Endodermal cell (in vitro differentiated cells): ENCODE measurements around the gene OR2T2. TPM values are rescaled to one million over a fixed set of nuclear protein-coding genes. Genes with fewer than 3 reads are reported as not detected.
A peak's percentile ranks its signal among the peaks of the same experiment; 100 is the strongest.

Source experiments
- DNase-seq: peaks from one replicate; pipeline ENCODE4 v3.0.0-alpha.2; 2017
- H3K27ac ChIP-seq: 2 replicates; pipeline ENCODE4 v1.5.1; 2013; ENCODE audit warnings: mild to moderate bottlenecking, low read depth, low read length, moderate library complexity
- H3K27me3 ChIP-seq: 2 replicates; pipeline ENCODE4 v1.6.1; 2013; ENCODE audit warnings: mild to moderate bottlenecking, low read length, moderate library complexity; ENCODE audit not compliant: insufficient read depth, control insufficient read depth, poor library complexity, severe bottlenecking
- H3K36me3 ChIP-seq: 2 replicates; pipeline ENCODE4 v1.7.0; 2013; ENCODE audit warnings: mild to moderate bottlenecking, low read length, moderate library complexity; ENCODE audit not compliant: control insufficient read depth, insufficient read depth
- H3K4me1 ChIP-seq: one replicate; pipeline ENCODE4 v1.7.0; 2013; ENCODE audit warnings: low read length; ENCODE audit not compliant: control insufficient read depth, insufficient read depth
- H3K4me3 ChIP-seq: 2 replicates; pipeline ENCODE4 v1.5.1; 2013; ENCODE audit warnings: mild to moderate bottlenecking, low read length, moderate library complexity
- H3K9ac ChIP-seq: 2 replicates; pipeline ENCODE4 v1.6.1; 2013; ENCODE audit warnings: mild to moderate bottlenecking, low read length, moderate library complexity; ENCODE audit not compliant: poor library complexity, severe bottlenecking; ENCODE audit errors: extremely low read depth
- H3K9me3 ChIP-seq: 2 replicates; pipeline ENCODE4 v1.6.1; 2013; ENCODE audit warnings: mild to moderate bottlenecking, low read length, moderate library complexity; ENCODE audit not compliant: control insufficient read depth
- H3K27ac Mint-ChIP-seq: 2 replicates; pipeline ENCODE4 v1.8.0; 2020; ENCODE audit warnings: mixed read lengths
- H3K27me3 Mint-ChIP-seq: 2 replicates; pipeline ENCODE4 v1.8.0; 2021; ENCODE audit warnings: mild to moderate bottlenecking, mixed read lengths; ENCODE audit not compliant: insufficient read depth
- H3K36me3 Mint-ChIP-seq: 2 replicates; pipeline ENCODE4 v1.8.0; 2020; ENCODE audit warnings: low read depth, mixed read lengths
- H3K4me1 Mint-ChIP-seq: 2 replicates; pipeline ENCODE4 v1.8.0; 2020; ENCODE audit warnings: mixed read lengths
- H3K4me3 Mint-ChIP-seq: 2 replicates; pipeline ENCODE4 v1.8.0; 2020; ENCODE audit warnings: mild to moderate bottlenecking, moderate library complexity, mixed read lengths
- H3K9me3 Mint-ChIP-seq: 2 replicates; pipeline ENCODE4 v1.8.0; 2020; ENCODE audit warnings: mild to moderate bottlenecking, mixed read lengths
- CTCF ChIP-seq: fragments of 200-600 bp; sonication (generic); conservative IDR thresholded peaks from 2 replicates; pipeline ENCODE4 v1.5.0; 2021; ENCODE audit warnings: antibody characterized with exemption, mild to moderate bottlenecking
- WGBS, 2 experiments: methylation state at CpG; one replicate each; pipeline versions ENCODE4 v1.1.5 to v1.1.7; 2013; ENCODE audit warnings: missing lambda C conversion rate in 2 of 2, mixed read lengths in 1 of 2; ENCODE audit not compliant: insufficient coverage in 1 of 2, insufficient read length in 1 of 2; 5-methylcytosine and 5-hydroxymethylcytosine counted together
- total RNA-seq, 2 donors: library from RNA; stranded (reverse); fragmentation: NEBNext Ultra II Directional in 1 of 2; extraction: Animal tissue kit (Norgen Biotek cat#: 25700) in 1 of 2; gene quantifications; 2 replicates in 1 of 2; 3 replicates in 1 of 2; pipeline ENCODE4 v1.2.1, GENCODE V29; 2021

Gene OR2T2
- total RNA-seq, 2 donors from 2014 or later: not detected

GRCh38 chr1:248406721-248407692 lies 38.4 kb upstream of the OR2T2 start:
- no peaks in the 10 kb centered on the region for H3K27me3 ChIP-seq
- no peak overlapping the region for H3K9ac ChIP-seq
- no peaks in the 10 kb centered on the region for H3K4me1 ChIP-seq
- H3K27ac Mint-ChIP-seq: no peak overlapping the region
- DNase-seq: no peak
- no peaks in the 10 kb centered on the region for H3K36me3 ChIP-seq
- H3K9me3 Mint-ChIP-seq: peaks cover 79% of the 10 kb centered on the region
- H3K4me1 Mint-ChIP-seq: no peaks in the 10 kb centered on the region
- no peak for TF ChIP-seq CTCF
- peaks cover 91% of the 10 kb centered on the region for H3K9me3 ChIP-seq
- no peaks in the 10 kb centered on the region for H3K36me3 Mint-ChIP-seq
- H3K27ac ChIP-seq: no peak overlapping the region
- WGBS, 2 experiments: 50 to 63% methylated on average over 4 to 8 of the region's 8 CpGs
- H3K27me3 Mint-ChIP-seq: no peaks in the 10 kb centered on the region
- H3K4me3 Mint-ChIP-seq: no peak overlapping the region
- H3K4me3 ChIP-seq: peak overlapping the region; percentile 40

- DNase-seq: no peak
- Mint-ChIP-seq H3K9me3 (peaks cover 92% of the 10 kb centered on the region), H3K4me3 (no peak overlapping the region), H3K27ac (no peak overlapping the region), H3K4me1 (no peaks in the 10 kb centered on the region), H3K36me3 (no peaks in the 10 kb centered on the region), H3K27me3 (no peaks in the 10 kb centered on the region)
- H3K9ac ChIP-seq: no peak overlapping the region
- no peaks in the 10 kb centered on the region for H3K27me3 ChIP-seq
- no peaks in the 10 kb centered on the region for H3K36me3 ChIP-seq
- no peak overlapping the region for H3K4me3 ChIP-seq
- 49 to 52% methylated on average over 3 of the region's 3 CpGs for WGBS, 2 experiments
- no peak for TF ChIP-seq CTCF
- no peak overlapping the region for H3K27ac ChIP-seq
- no peaks in the 10 kb centered on the region for H3K4me1 ChIP-seq
- peaks cover 82% of the 10 kb centered on the region for H3K9me3 ChIP-seq
These were observed 29.2 kb upstream of the OR2T2 start for GRCh38 chr1:248416226-248416625.

GRCh38 chr1:248417854-248418253 lies 27.6 kb upstream of the OR2T2 start:
- no peak overlapping the region for H3K27ac ChIP-seq
- Mint-ChIP-seq H3K27ac (no peak overlapping the region), H3K27me3 (no peaks in the 10 kb centered on the region), H3K4me3 (no peak overlapping the region), H3K4me1 (no peaks in the 10 kb centered on the region), H3K36me3 (no peaks in the 10 kb centered on the region), H3K9me3 (peaks cover 83% of the 10 kb centered on the region)
- H3K27me3 ChIP-seq: no peaks in the 10 kb centered on the region
- WGBS, 2 experiments: 56 to 69% methylated on average over 2 of the region's 2 CpGs
- H3K4me1 ChIP-seq: no peaks in the 10 kb centered on the region
- no peak overlapping the region for H3K9ac ChIP-seq
- H3K4me3 ChIP-seq: no peak overlapping the region
- no peak for DNase-seq
- no peak for TF ChIP-seq CTCF
- H3K9me3 ChIP-seq: peaks cover 77% of the 10 kb centered on the region
- H3K36me3 ChIP-seq: no peaks in the 10 kb centered on the region
